Neuronal stem cell (in vitro differentiated cells): ENCODE results near the gene FCGR1A.
"Not testable (repeated sequence)": the region's sequence is repeated elsewhere in the genome, so short reads cannot be mapped to it uniquely, and the experiment has no call there.

ENCODE experiments used
- DNase-seq: peaks from one replicate; pipeline ENCODE4 v3.0.0-alpha.2; 2013; ENCODE audit warnings: low spot score
- H2AFZ ChIP-seq: one replicate; pipeline ENCODE4 v1.6.1; 2013; ENCODE audit warnings: mild to moderate bottlenecking, low read length, inconsistent platforms
- H2AK5ac ChIP-seq: 2 replicates; pipeline ENCODE4 v1.6.1; 2013; ENCODE audit warnings: low read depth, mild to moderate bottlenecking, inconsistent platforms, low read length, moderate library complexity, mixed read lengths
- H2BK120ac ChIP-seq: 2 replicates; pipeline ENCODE4 v1.6.1; 2013; ENCODE audit warnings: low read depth, mild to moderate bottlenecking, inconsistent platforms, low read length, moderate library complexity, mixed read lengths
- H2BK12ac ChIP-seq: one replicate; pipeline ENCODE4 v1.6.1; 2013; ENCODE audit warnings: low read length, inconsistent platforms
- H2BK15ac ChIP-seq: 2 replicates; pipeline ENCODE4 v1.6.1; 2013; ENCODE audit warnings: mild to moderate bottlenecking, low read length, inconsistent platforms, mixed read lengths
- H2BK5ac ChIP-seq: one replicate; pipeline ENCODE4 v1.6.1; 2013; ENCODE audit warnings: inconsistent platforms, mild to moderate bottlenecking, low read length, moderate library complexity
- H3K14ac ChIP-seq: one replicate; pipeline ENCODE4 v1.6.1; 2013; ENCODE audit warnings: low read length, inconsistent platforms
- H3K18ac ChIP-seq: 2 replicates; pipeline ENCODE4 v1.6.1; 2013; ENCODE audit warnings: low read length, inconsistent platforms
- H3K23ac ChIP-seq: 2 replicates; pipeline ENCODE4 v1.6.1; 2013; ENCODE audit warnings: low read depth, mild to moderate bottlenecking, mixed read lengths, low read length, inconsistent platforms; ENCODE audit not compliant: poor library complexity
- H3K27ac ChIP-seq: replicated peaks from 3 replicates; pipeline ENCODE4 v1.5.1; 2013; ENCODE audit warnings: low read length, inconsistent platforms
- H3K27me3 ChIP-seq, 3 experiments: 2 replicates each; pipeline ENCODE4 v1.6.1; 2013; ENCODE audit warnings: low read length in 3 of 3, mild to moderate bottlenecking in 2 of 3, inconsistent platforms in 1 of 3, low read depth in 1 of 3, mixed read lengths in 1 of 3, moderate library complexity in 1 of 3; ENCODE audit not compliant: control insufficient read depth in 3 of 3, insufficient read depth in 3 of 3
- H3K36me3 ChIP-seq, 2 donors: replicated peaks in 1 of 2; 2 replicates each; pipeline ENCODE4 v1.6.1; 2013; ENCODE audit warnings: low read length in 2 of 2; ENCODE audit not compliant: control insufficient read depth in 2 of 2, insufficient read depth in 2 of 2
- H3K4ac ChIP-seq: 2 replicates; pipeline ENCODE4 v1.6.1; 2013; ENCODE audit warnings: inconsistent platforms, mild to moderate bottlenecking, low read length, moderate library complexity
- H3K4me1 ChIP-seq, 2 donors: 1 replicate in 1 of 2; 2 replicates in 1 of 2; pipeline ENCODE4 v1.6.1; 2013; ENCODE audit warnings: low read length in 2 of 2, low read depth in 1 of 2; ENCODE audit not compliant: control insufficient read depth in 2 of 2, insufficient read depth in 1 of 2
- H3K4me2 ChIP-seq: one replicate; pipeline ENCODE4 v1.6.1; 2013; ENCODE audit warnings: mild to moderate bottlenecking, low read length, inconsistent platforms; ENCODE audit not compliant: insufficient read depth, poor library complexity, severe bottlenecking
- H3K4me3 ChIP-seq, 2 donors: 2 replicates each; pipeline ENCODE4 v1.5.1; 2013; ENCODE audit warnings: low read length in 2 of 2, mild to moderate bottlenecking in 2 of 2, inconsistent platforms in 1 of 2, moderate library complexity in 1 of 2
- H3K79me1 ChIP-seq: one replicate; pipeline ENCODE4 v1.6.1; 2013; ENCODE audit warnings: low read depth, mild to moderate bottlenecking, inconsistent platforms, low read length, moderate library complexity
- H3K9ac ChIP-seq: one replicate; pipeline ENCODE4 v1.6.1; 2013; ENCODE audit warnings: mild to moderate bottlenecking, low read depth, low read length, inconsistent platforms; ENCODE audit not compliant: poor library complexity
- H3K9me3 ChIP-seq, 2 donors: replicated peaks in 1 of 2; 2 replicates each; pipeline versions ENCODE3 to v1.6.1; 2013; ENCODE audit warnings: low read length in 2 of 2, mild to moderate bottlenecking in 2 of 2, inconsistent platforms in 1 of 2, low read depth in 1 of 2, mixed read lengths in 1 of 2, moderate library complexity in 1 of 2; ENCODE audit not compliant: control insufficient read depth in 2 of 2, insufficient read depth in 1 of 2
- H4K8ac ChIP-seq: one replicate; pipeline ENCODE4 v1.6.1; 2013; ENCODE audit warnings: low read depth, mild to moderate bottlenecking, inconsistent platforms, low read length, moderate library complexity
- H4K91ac ChIP-seq: one replicate; pipeline ENCODE4 v1.6.1; 2013; ENCODE audit warnings: low read length, low read depth, mild to moderate bottlenecking, inconsistent platforms; ENCODE audit not compliant: poor library complexity
- WGBS, 2 donors: extraction: QIAGEN DNeasy Blood & Tissue Kit; methylation state at CpG; one replicate each; pipeline ENCODE4 v1.1.7; 2013; ENCODE audit warnings: missing lambda C conversion rate in 2 of 2, mixed read lengths in 1 of 2; ENCODE audit not compliant: insufficient read length in 2 of 2, insufficient replicate concordance in 1 of 2; ENCODE audit errors: extremely low coverage in 2 of 2; 5-methylcytosine and 5-hydroxymethylcytosine counted together

FCGR1A gene

DNA sequence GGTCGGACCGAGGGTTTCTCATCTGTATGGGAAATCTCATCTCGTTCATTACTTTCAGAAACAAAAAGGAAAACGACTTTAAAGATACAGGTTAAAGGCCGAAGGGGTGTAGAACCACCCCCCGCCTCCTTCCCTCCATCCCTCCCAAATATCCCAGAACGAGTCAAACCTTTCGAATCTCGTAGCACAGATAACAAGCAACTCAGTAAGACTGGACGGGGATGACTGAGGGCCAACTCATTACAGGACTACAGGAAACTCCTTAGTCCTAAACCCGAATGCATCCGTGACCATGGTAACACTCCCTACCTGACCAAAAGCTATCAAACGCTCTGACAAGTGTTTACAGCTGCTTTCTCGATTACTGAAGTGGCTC is 29.0 kb downstream of the FCGR1A start:
- DNase-seq, H3K4ac ChIP-seq, H2AK5ac ChIP-seq, H3K27ac ChIP-seq, H3K9ac ChIP-seq, H3K9me3 ChIP-seq, H3K4me1 ChIP-seq, H4K8ac ChIP-seq, H3K36me3 ChIP-seq, H3K79me1 ChIP-seq, H4K91ac ChIP-seq, H3K23ac ChIP-seq, H2BK15ac ChIP-seq, H3K18ac ChIP-seq, H2BK120ac ChIP-seq, H2BK5ac ChIP-seq, H3K14ac ChIP-seq, H2BK12ac ChIP-seq, H3K27me3 ChIP-seq, H2AFZ ChIP-seq: not testable (repeated sequence)
- Histone ChIP-seq H3K4me2 (peak overlapping the region; percentile 23), H3K4me3 (peak overlapping the region; percentile 55 to 76)
- whole genome bisulfite sequencing, 2 donors = no CpG with 5 or more reads among the region's 14 CpGs

DNA sequence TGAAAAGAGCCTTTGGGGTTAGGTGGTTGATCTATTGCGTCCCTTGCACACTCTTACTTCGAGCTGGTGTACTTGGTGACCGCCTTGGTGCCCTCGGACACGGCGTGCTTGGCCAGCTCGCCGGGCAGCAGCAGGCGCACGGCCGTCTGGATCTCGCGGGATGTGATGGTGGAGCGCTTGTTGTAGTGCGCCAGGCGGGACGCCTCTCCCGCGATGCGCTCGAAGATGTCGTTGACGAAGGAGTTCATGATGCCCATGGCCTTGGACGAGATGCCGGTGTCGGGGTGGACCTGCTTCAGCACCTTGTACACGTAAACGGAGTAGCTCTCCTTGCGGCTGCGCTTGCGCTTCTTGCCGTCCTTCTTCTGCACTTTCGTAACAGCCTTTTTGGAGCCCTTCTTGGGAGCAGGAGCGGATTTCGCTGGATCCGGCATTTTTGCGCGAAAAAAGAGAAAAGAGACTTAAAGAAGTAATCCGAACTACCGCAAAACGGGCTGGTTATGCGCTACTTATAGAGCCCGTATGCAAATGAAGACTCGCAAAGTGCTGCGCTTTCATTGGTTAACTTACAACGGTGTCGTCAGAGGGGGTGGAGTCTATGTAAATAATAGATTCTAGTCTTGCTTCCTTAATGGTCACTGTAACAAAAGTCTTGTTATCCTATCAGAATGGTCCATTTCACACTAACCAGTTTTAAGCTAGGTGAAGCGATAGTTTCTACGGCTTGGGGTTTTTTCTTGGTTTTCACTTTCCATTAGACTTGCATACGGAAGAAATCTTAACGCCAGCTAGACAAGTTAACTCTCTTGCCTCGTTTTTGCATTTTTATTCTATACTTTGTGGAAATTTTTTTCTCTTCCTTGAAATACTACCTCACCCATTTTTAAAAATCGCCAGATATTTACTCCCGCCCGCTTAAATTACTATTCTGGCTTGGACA is 29.7 kb downstream of the FCGR1A start:
- not testable (repeated sequence) for H2BK120ac ChIP-seq, H3K27ac ChIP-seq, H3K9me3 ChIP-seq, H3K9ac ChIP-seq, H2AK5ac ChIP-seq, H3K23ac ChIP-seq, H3K4me1 ChIP-seq, H4K8ac ChIP-seq, H2BK12ac ChIP-seq, H2BK15ac ChIP-seq, H3K79me1 ChIP-seq, H3K14ac ChIP-seq, H4K91ac ChIP-seq, H2BK5ac ChIP-seq, H3K36me3 ChIP-seq, H3K4ac ChIP-seq, H2AFZ ChIP-seq, H3K27me3 ChIP-seq
- no CpG with 5 or more reads among the region's 55 CpGs for WGBS, 2 donors
- Histone ChIP-seq H3K18ac (peak overlapping the region; percentile 57), H3K4me3 (peak overlapping the region; percentile 55 to 75), H3K4me2 (peak overlapping the region; percentile 40)
- peak; percentile 80 for DNase-seq

DNA sequence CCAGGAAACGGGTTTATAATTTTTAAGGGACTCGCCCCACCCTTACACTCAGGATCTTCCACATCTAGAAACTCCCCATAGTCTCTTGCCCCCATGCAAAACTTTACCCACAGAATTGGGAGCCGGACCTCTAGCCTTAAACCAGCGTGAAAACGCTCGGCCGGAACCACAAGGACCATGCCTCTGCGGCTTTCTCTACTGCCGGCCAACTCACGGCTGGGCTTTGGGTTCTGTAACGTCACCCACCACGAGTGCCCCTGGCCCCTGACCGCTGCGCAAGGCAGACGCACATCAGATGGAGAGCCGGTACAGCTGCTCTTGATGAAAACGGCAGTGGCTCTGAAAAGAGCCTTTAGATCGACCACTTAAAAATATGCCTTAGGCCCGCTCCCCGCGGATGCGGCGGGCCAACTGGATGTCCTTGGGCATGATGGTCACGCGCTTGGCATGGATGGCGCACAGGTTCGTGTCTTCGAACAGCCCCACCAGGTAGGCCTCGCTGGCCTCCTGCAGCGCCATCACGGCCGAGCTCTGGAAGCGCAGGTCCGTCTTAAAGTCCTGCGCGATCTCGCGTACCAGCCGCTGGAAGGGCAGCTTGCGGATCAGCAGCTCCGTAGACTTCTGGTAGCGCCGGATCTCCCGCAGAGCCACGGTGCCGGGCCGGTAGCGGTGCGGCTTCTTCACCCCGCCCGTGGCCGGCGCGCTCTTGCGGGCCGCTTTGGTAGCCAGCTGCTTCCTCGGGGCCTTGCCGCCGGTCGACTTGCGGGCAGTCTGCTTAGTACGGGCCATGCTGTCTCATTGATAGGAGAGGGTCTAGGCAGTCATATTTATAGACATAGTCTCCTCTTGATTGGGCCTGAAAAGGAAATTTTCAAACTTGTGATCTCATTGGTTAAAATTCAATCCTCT is 30.7 kb downstream of the FCGR1A start:
- no CpG with 5 or more reads among the region's 62 CpGs for WGBS, 2 donors
- not testable (repeated sequence) for H3K36me3 ChIP-seq, H3K14ac ChIP-seq, H3K18ac ChIP-seq, H4K8ac ChIP-seq, H3K27ac ChIP-seq, H2BK120ac ChIP-seq, H3K79me1 ChIP-seq, H2AFZ ChIP-seq, H3K4ac ChIP-seq, H2AK5ac ChIP-seq, H3K27me3 ChIP-seq, H2BK5ac ChIP-seq, H2BK12ac ChIP-seq, DNase-seq, H3K9me3 ChIP-seq, H3K4me1 ChIP-seq, H3K23ac ChIP-seq, H4K91ac ChIP-seq, H2BK15ac ChIP-seq
- peak overlapping the region; percentile 45 for H3K4me2 ChIP-seq
- H3K4me3 ChIP-seq = peak overlapping the region; percentile 55 to 80
- H3K9ac ChIP-seq = peak overlapping the region; percentile 81

DNA sequence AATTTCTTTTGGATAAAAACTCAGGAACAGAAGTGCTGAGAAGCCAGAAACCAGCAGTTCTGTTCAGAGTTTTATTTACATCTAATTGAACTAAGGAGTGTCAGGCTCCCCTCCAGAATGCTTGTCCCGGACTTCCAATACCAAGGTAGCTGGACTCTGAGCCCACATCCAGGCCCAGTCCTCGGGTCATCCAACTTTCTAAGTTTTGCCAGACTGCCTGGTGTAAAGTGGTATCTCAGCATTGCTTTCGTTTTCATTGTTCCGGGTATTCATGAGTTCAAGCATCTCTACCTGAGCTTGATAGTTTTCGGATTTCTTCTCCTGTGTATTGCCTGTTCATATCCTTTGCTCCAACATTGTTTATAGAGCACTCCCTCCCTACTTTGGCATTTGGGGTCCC is 37.9 kb downstream of the FCGR1A start:
- H2AFZ ChIP-seq, H3K23ac ChIP-seq, H3K4me2 ChIP-seq, H3K9ac ChIP-seq, H3K18ac ChIP-seq, H3K14ac ChIP-seq, H3K4ac ChIP-seq, H3K36me3 ChIP-seq, H3K79me1 ChIP-seq, H3K4me1 ChIP-seq, H2AK5ac ChIP-seq, H4K8ac ChIP-seq, H2BK12ac ChIP-seq, DNase-seq, H3K9me3 ChIP-seq, H2BK15ac ChIP-seq, H2BK120ac ChIP-seq, H2BK5ac ChIP-seq, H3K4me3 ChIP-seq, H3K27ac ChIP-seq, H3K27me3 ChIP-seq, H4K91ac ChIP-seq: not testable (repeated sequence)
- no CpG with 5 or more reads among the region's 5 CpGs for WGBS, 2 donors
